Fibroblast of villous mesenchyme (primary cell): ENCODE data around the gene SLC38A9. TPM values are rescaled to one million over a fixed set of nuclear protein-coding genes. Genes with fewer than 3 reads are reported as not detected.

Source experiments
- DNase-seq: peaks from one replicate; pipeline ENCODE4 v3.0.0-alpha.2; 2010; ENCODE audit warnings: low read depth
- H3K4me3 ChIP-seq: 2 replicates; pipeline ENCODE4 v1.5.1; 2011; ENCODE audit warnings: low read depth, mild to moderate bottlenecking, low read length
- small RNA-seq: library from RNA; depleted of rRNA; stranded (forward); fragments of <200 nt; gene quantifications from one replicate; pipeline ENCODE3, GENCODE V24; 2012
- total RNA-seq: library from RNA; depleted of rRNA; stranded (reverse); fragments of >200 nt; gene quantifications from 2 replicates; pipeline ENCODE4 v1.2.3, GENCODE V29; 2012
- TF ChIP-seq, protein P1 (sequence below): IDR thresholded peaks from 2 replicates; pipeline ENCODE4 v1.5.1; 2012; ENCODE audit warnings: low read depth, mild to moderate bottlenecking, low read length; ENCODE audit not compliant: insufficient read depth

Gene SLC38A9
- total RNA-seq, 1 donor = 52.7 TPM

DNA sequence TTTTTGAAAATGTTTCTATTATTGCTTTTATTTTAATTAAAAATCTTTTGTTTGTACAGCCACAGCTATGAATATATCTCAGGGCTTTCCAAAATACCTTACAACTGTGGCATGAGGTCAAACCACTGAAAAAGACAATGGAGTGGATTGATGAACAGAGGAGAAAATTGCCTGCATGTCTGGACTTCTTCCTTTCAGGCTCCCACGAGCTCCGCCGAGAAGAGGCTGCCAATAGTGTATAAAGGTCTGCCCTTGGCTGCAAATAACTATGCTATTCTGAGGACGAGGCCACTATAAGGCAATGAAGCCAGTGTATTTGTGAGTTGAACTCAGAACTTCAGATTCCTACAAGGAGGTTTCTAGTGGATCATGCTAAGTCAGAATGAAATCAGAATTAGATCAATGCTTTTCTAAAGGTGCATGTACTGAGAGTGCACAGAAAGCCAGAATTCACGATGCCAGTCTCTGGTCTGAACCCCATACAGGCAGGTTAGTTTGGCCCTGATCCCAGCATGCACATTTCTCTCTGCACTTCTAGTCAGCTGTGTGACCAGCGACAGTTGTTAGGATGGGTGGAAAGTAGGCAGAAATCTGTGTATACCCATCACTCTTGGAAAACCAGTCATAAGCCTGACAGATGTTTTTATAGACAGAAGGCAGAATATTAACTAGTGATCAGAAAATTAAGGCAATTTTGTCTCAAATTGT, 134.6 kb downstream of the SLC38A9 start:
- no peak overlapping the region for H3K4me3 ChIP-seq
- TF ChIP-seq, protein P1, sequence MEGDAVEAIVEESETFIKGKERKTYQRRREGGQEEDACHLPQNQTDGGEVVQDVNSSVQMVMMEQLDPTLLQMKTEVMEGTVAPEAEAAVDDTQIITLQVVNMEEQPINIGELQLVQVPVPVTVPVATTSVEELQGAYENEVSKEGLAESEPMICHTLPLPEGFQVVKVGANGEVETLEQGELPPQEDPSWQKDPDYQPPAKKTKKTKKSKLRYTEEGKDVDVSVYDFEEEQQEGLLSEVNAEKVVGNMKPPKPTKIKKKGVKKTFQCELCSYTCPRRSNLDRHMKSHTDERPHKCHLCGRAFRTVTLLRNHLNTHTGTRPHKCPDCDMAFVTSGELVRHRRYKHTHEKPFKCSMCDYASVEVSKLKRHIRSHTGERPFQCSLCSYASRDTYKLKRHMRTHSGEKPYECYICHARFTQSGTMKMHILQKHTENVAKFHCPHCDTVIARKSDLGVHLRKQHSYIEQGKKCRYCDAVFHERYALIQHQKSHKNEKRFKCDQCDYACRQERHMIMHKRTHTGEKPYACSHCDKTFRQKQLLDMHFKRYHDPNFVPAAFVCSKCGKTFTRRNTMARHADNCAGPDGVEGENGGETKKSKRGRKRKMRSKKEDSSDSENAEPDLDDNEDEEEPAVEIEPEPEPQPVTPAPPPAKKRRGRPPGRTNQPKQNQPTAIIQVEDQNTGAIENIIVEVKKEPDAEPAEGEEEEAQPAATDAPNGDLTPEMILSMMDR = no peak
- peak; percentile 18 for DNase-seq

DNA sequence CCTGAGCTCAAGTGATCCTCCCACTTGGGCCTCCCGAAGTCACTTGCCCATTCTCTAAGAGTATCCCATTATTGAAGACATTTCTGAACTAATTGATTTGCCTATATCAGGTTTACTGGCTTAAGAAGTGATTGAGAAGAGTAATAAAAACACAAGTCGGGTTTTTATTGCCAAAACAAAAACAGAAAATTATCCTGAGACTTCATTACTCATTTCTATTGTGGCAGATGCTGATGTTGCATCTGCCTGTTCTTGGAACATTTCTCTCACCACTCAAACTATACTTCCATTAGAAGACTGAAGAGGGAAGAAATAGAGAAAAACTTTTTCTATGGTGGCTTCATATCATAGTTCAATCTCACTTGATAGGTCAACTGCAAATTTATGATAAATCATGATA, 135.5 kb downstream of the SLC38A9 start:
- no peak overlapping the region for H3K4me3 ChIP-seq
- no peak for DNase-seq
- TF ChIP-seq, protein P1 = no peak

Small RNA genes lying within 50 kb of the gene (small RNA-seq; reads per million reads assigned to genes)
- not detected for gene AC016632.1

Other genes starting within 250 kb of the SLC38A9 start
- 97.6 and 201 TPM in 2 replicates for gene PLPP1, start 177.4 kb downstream of the SLC38A9 start, total RNA-seq
- not detected in 2 replicates for gene DDX4, start 25.7 kb upstream of the SLC38A9 start, total RNA-seq
- gene IL31RA, start 139.0 kb upstream of the SLC38A9 start, total RNA-seq = 0.43 and 0.64 TPM in 2 replicates